HG03139 (cell line): ENCODE data around the gene SFR1.

Experiments used
- ATAC-seq: cut with Tn5 transposase; IDR thresholded peaks from one replicate; pipeline ENCODE4 v1.9.1; 2021; ENCODE audit not compliant: unreplicated experiment

The SFR1 gene

GRCh38 chr10:104104926-104105325 is 17.0 kb upstream of the SFR1 start:
- ATAC-seq: no peak

GRCh38 chr10:104109908-104110662 is 11.9 kb upstream of the SFR1 start:
- ATAC-seq: peak; percentile 88

- no peak for ATAC-seq
These were observed 8.5 kb upstream of the SFR1 start for GRCh38 chr10:104113376-104113956.

- ATAC-seq: no peak
These were observed 4.1 kb upstream of the SFR1 start for GRCh38 chr10:104117839-104118323.

- no peak for ATAC-seq
These were observed 2.0 kb upstream of the SFR1 start for GRCh38 chr10:104119996-104120395.

GRCh38 chr10:104120512-104120902 is 1.5 kb upstream of the SFR1 start:
- no peak for ATAC-seq

GRCh38 chr10:104120903-104121484 is 977 bp upstream of the SFR1 start:
- peak; percentile 17 for ATAC-seq

DNA sequence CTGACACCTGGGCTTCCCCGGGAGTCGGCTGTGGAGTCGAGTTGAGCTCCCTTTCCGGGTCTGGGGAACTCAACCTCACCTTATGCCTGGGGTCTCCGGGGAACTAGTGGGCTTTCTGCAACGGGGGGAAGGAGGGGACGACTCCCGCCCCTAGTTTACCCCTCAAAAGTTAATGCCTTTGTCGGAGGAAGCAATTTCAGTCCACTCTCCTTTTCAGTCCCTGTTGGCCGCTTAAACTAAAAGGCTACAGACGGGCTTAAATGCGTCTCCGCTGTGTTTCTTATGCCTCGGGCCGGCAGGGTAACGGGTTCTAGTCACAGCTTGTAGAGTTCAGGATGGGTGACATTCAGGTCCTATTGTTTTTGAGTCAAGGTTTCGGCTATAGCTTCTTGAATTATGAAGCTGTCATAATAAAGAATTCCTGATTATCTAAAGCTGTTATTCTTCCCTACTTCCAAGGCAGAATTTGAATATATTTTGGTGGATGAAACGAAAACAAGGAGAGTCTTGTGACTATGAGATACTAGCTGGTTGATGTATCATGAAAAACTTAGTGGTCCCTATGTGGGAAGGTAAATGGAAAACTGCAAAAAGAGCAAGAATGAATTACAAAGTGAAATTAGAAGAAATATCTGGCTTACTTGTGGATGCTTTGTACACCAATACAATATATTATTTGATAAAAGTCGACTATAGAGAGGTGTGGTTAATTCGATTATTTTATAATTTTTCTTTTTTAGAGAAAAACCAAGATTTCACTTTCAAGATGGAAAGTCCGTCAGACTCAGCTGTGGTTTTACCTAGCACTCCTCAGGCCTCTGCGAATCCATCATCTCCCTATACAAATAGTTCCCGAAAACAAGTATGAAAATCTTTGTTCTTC is 495 bp downstream of the SFR1 start:
- no peak for ATAC-seq

- ATAC-seq: no peak
These were observed 1.4 kb downstream of the SFR1 start for GRCh38 chr10:104123397-104123796.

DNA sequence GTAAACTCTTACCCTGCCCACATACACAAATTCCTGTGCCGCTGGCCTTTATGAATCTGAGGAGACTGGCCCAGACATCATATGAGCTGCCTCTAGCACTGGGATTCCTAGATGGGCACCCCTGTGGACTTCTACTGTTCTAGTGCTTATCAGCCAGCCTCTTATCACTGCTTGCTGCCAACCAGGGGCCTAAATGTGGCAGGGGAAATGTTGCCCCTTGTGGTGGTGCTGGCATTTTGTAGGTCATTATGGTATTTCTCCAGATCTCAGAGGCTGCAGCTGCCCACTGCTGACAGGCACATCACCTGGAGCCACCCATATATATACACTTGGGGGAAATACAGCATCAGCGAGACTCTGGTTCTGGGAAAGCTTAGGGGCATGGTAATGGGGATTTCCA is 5.4 kb downstream of the SFR1 start:
- no peak for ATAC-seq

DNA sequence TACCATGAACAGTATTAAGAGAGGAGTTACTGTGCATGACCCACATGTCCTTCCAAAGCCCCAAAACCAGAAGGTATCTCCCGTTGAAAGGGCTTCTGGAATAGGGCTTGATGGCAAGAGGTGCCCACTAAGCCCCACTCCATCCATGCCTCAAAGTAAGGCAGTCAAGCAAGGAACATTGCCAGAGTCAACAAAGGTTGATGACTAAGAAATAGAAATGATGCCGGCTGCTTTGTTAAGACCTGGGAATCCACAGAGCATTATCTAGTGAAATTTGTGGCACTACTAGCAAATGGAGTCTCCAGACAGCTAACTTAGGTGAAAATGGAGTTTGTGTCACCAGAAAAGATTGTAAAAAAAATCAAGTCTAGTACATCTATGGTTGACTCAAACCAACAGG is 6.2 kb downstream of the SFR1 start:
- ATAC-seq: no peak

DNA sequence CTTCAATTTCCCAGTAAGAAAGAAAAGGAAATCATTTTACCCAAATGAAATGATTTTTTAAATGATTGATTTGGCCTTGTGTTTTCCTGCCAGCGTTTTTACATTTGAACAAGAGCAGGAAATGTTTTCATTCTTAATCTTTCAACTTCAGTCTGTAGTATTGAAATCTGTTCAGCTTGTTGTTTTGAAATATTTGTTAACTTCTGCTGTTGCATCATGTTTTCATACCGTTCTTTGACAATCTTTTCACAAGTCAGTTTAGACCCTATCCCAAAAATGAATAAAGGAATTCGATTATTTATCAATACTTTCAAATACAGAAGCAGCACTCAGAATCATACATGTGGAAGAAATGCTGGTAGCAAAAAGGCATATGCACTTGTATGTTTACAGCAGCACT is 8.1 kb downstream of the SFR1 start:
- ATAC-seq: no peak

GRCh38 chr10:104138131-104138530 is 16.2 kb downstream of the SFR1 start:
- ATAC-seq: no peak

GRCh38 chr10:104139221-104139620 is 17.2 kb downstream of the SFR1 start:
- ATAC-seq: no peak

DNA sequence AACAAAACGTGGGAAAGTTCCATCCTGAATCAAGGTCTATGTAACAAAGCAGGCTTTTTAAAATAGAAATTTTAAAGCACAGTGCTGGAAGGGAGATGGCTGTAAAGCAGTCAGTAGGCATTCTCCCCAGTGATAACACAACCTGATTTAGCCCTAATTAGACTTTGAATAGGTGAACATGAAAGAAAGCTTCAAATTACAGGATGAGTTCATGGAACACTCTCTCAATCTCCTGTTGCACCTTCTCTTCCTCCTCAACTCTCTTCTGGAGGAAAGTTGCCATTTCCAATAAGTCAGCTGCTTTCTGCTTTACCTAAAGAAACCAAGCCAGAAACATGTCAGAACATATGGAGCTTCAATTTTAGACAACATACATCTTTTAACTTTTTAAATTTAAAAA is 20.1 kb downstream of the SFR1 start:
- ATAC-seq: no peak

- no peak for ATAC-seq
These were observed 21.9 kb downstream of the SFR1 start for GRCh38 chr10:104143829-104144228.

DNA sequence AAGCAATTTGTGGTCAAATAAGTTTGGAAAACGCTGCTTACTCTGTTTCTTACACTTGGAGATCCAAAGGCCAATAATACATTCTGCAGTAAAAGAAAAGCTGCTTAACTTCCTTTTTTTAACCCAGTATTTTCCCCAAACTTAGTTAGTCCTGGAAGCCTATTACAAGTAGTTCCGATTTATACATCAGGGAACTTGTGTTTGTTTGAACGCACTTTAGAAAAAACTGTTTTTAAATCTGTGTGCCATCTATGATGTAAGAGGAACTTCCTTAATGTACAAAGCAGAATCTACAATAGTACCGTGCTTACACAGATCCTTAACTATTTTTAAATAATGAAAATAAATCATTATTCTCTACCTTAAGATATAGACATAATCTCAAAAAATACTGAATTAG is 23.0 kb downstream of the SFR1 start:
- ATAC-seq: no peak

DNA sequence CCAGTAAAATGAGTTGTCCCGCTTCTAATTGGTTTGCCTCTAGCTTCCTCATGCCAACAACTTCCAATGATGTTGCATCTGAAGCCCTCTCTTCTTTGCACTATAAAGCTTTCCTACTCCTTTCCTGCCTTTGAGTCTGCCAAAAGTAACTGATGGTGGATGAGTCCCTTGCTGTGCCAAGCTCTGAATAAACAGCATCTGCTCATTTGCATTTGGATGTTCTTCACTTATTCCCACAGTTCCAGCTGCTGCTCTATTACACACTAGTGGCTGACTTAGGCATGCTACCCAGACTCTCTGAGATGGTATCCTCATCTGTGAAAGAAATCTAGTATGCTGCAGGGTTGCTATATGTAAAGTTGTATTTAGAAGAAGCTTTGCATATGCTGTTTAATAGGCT is 24.9 kb downstream of the SFR1 start:
- no peak for ATAC-seq

GRCh38 chr10:104150139-104150538 is 28.2 kb downstream of the SFR1 start:
- ATAC-seq: no peak

GRCh38 chr10:104151737-104152136 is 29.8 kb downstream of the SFR1 start:
- ATAC-seq: no peak

GRCh38 chr10:104155591-104155990 is 33.6 kb downstream of the SFR1 start:
- ATAC-seq: no peak
